GM19452 (cell line): ENCODE measurements around the gene GNPTAB.
"Not testable (repeated sequence)": the region's sequence is repeated elsewhere in the genome, so short reads cannot be mapped to it uniquely, and the experiment has no call there.

Experiments
- ATAC-seq: cut with Tn5 transposase; IDR thresholded peaks from one replicate; pipeline ENCODE4 v1.9.1; 2021; ENCODE audit not compliant: unreplicated experiment

The GNPTAB gene

DNA sequence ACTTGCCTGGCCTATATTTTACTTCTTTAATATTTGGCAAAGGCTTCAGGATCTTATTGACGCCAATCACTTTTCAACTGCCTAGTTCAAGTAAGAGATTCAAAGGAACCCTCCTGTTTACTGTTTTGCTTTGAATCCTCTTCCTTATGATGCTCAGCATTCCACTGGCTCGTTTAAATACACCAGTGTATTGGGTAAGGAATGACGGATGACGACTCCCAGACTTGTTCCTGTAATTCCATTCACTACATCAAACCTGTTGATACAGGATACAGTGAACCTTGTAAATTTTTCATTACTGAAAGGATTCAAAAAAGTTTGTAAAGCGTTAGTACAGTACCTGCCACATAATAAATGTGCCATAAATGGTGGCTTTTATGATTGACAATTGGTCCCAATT lies 89.8 kb downstream of the GNPTAB start:
- no peak for ATAC-seq

DNA sequence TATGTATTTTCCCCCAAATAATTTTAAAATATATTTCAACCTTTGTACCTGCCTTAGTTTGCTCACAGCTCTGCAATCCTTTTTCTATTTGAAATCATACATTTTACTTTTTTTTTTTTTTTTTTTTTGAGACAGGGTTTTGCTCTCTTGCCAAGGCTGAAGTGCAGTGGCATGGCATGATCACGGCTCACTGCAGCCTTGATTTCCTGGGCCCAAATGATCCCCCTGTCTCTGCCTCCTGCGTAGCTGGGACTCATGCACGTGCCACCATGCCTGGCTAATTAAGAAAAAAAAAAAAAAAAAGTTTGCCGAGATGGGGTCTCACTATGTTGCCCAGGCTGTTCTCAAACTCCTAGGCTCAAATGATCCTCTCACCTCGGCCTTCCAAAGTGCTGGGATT lies 90.2 kb downstream of the GNPTAB start:
- ATAC-seq, result no peak

DNA sequence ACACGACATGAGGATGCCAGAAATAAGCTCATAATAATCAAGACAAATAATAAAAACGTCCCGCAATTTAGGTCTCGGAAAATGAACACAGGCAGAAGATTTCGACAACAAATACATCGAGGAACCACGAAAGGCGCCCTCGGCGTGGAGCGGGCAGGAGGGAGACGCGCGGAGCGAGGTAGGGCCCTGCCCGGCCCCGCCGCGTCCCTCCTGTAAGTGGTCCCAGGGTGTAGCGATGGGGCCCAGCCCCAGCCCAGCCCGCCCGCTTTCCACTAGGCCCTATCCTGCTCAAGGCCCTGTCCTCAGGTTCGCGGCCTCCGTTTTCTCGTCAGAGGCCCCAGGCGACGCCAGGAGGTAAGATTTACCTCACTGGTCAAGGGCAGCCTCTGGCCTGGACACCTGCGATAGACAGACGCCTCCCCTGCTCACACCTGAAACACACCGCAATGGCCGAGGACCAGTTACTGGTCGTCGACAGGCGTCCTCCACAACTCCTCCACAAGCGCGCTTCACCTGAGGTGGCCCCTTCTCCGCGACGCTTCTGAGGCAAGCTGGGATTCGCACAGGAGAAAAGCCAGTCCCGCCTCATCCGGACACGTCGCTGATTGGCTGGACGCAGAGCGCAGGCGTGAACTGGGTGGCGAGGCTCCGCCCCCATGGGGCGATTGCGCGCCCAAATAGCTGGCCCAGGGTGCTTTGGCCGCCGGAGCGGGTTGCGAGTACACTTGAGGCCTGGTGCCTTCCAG lies 91.7 kb downstream of the GNPTAB start, which contains the start of gene SYCP3:
SYCP3 (minus strand) TSS at position 543 of the 746 bp plus-strand sequence. CDS start 1,527 bp downstream, outside the sequence.
- ATAC-seq, result no peak

DNA sequence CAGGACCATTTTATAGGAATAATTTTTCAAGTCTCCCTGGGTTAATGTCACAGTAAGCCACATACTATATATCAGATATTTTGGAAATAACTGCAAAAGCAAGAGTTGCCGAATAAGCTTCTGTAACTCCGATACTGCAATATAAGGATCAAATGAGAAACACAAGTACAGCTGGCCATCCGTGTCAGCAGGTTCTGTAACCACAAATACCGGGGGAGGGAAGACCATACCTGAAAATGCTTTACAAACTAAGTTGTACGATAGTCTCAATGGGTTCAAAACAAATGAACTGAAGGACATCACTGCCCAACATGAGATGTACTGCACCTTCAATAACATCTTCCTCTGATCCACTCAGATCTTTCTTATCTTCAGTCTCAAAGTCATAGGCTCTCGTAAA lies 93.3 kb downstream of the GNPTAB start:
- no peak for ATAC-seq

DNA sequence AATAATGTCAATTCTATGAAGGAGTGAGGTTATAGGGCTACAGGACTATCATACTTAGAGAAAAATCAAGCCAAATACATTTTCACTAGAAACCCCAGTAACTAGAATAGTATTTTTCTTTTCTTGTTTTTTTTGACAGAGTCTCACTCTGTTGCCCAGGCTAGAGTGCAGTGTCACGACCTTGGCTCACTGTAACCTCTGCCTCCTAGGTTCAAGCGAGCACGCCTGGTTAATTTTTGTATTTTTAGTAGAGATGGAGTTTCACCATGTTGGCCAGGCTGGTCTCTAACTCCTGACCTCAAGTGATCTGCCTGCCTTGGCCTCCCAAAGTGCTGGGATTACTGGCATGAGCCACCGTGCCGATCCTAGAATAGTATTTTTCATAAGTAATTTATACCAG lies 96.3 kb downstream of the GNPTAB start:
- ATAC-seq, result not testable (repeated sequence)

DNA sequence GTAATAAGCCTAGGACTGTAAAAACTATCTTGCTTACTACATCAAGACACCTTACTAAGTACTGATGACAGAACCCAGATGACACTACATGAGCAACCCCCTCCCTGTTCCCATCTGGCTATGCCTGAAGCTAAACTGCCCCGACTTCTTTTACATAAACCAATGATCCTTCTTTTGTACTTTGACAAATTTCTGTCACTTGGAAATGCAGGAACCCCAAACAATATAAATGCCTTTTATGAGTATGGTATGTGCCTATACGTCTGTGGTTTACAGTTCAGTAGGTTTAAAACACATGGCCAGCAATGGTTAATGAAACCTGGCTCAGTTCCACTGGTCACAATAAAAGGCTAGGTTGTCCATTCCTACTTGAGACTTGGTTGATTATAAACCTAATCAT lies 97.6 kb downstream of the GNPTAB start:
- ATAC-seq, result no peak

DNA sequence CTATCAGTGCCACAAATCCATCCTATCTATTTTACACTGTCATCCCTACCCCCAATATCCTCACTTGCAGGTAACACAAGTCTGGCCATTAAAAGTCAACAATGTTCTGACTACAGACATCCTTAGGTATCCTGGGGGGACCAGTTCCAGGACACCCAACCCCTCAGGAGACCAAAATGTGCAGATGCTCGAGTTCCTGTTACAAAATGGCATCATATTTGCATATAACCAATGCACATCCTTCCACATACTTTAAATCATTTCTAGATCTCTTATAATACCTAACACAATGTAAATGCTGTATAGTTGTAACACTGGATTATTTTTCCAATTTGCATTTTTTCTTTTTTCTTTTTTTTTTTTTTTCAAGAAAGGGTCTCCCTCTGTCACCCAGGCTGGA lies 98.4 kb downstream of the GNPTAB start:
- no peak for ATAC-seq

DNA sequence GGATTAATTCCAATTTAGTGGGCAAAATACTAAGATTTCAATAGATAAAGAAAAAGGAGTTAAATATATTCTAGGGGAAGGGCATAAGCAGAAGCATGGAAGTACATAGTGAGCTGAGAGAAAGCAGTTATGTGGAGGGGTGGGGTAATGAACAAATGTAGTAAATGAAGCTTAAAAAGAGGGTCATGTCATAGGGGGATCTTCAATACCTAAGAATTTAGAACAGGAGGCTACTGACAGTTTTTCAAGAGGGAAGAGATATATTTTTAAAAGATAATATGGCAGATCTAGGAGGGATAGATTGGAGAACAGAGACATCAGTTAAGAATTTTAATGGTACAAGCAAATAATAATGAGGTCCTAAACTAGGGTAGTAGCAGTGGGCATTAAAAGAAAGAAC lies 100.9 kb downstream of the GNPTAB start:
- no peak for ATAC-seq

DNA sequence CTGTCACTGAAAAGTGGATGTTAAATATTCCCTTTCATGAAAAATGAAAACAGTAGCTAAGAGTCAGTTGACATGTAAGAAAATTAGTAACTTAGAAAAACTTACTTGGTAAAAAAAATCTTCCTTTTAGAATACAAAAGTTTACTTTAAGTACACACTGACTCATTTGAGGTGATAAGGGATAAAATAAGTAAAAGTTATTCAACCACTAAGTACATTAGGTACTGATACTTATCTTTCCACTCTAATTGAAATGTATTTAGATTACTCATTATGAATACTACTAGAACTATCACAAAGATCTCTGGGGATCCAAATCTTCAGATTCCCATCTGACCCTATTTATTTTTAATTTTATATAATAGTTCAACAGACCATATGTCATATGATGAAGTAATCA lies 103.7 kb downstream of the GNPTAB start:
- no peak for ATAC-seq

DNA sequence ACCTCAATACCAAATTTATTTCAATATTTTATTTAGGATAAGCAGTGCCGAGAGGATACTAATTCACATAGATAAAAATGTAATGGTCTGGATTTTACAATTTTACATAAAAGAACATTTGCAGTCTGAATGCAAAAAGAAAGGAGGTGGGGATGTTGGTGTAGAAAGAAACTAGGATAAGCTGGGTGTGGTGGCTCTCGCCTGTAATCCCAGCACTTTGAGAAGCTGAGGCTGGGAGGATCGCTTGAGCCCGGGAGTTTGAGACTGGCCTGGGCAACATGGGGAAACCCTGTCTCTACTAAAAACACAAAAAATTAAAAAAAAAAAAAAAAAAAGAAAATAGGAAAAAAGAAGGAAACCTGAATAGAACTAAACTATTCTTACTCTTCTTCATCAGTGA lies 108.4 kb downstream of the GNPTAB start:
- ATAC-seq, result no peak

DNA sequence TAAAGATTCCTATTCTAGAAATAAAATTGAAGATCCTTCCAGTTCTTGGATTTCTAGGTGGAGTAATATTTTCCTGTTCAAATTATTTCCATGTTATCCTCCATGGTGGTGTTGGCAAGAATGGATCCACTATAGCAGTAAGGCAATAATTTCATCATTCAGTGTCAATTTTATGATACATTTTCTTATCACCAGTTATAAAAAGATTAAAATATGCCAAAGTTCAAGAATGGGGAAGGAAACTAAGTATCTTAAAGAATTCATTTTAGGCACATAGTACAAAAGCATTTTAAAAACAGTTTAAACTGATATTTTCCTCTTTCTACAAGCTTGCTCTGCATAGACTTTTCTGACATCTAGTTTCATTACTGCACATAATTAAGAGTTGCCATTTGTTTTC lies 110.6 kb downstream of the GNPTAB start:
- no peak for ATAC-seq

DNA sequence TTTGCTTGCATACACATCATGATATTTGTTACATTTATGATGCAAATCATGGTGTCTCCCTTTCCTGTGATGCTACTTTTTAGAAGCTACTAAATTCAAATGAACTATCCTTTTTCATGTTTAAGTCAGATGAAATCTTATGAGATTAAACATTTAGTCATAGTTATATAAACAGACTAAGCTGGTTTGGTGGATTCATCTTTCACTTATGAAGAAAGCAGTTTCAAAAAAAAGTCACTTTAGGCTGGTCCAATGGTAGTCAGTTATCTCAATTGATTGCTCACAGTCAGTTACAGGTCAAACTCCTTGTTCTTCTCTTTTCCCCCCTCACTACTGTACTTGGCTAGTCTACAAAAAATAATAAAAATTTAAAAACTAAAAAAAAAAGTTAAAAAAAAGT lies 111.2 kb downstream of the GNPTAB start:
- no peak for ATAC-seq

DNA sequence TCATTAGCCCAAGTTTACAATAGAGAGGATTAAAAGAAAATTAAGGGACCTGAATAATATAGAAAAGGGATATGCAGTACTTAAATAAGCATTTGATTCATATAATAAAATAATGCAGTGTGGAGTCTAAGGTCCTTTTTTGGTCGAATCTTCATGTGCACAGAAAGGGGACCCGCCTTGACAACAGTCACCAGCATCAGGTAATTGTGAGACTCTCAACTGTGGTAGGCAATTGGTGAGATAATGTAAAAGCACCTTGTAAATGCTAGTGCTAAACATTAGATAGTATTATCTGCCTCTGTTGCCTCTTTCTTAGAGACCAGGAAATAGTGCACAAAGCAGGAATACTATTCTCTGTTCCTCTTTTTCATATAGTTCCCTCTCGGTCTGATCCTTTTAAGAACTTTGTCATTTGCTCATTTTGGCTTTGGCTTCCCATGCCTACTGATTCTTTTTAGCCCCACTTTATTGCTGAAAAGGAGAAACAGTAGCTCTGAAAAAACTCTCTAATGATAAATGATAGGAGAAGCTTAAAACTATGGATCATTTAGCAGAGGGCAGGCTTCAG lies 115.8 kb downstream of the GNPTAB start:
- no peak for ATAC-seq

DNA sequence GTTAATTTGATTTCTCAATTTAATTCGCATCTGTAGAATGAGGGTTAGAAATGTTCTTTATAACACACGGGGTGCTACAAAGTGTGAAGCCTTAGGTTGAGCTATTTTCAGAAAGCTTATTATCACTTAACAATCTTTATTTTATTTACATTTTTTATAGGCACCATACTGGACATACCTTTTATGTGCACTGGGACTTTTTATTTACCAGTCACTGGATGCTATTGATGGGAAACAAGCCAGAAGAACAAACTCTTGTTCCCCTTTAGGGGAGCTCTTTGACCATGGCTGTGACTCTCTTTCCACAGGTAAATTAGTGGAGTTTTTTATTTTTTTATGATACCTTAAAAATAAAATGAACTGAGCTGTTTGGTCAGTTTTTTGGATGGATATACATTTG lies 116.8 kb downstream of the GNPTAB start:
- ATAC-seq, result no peak

DNA sequence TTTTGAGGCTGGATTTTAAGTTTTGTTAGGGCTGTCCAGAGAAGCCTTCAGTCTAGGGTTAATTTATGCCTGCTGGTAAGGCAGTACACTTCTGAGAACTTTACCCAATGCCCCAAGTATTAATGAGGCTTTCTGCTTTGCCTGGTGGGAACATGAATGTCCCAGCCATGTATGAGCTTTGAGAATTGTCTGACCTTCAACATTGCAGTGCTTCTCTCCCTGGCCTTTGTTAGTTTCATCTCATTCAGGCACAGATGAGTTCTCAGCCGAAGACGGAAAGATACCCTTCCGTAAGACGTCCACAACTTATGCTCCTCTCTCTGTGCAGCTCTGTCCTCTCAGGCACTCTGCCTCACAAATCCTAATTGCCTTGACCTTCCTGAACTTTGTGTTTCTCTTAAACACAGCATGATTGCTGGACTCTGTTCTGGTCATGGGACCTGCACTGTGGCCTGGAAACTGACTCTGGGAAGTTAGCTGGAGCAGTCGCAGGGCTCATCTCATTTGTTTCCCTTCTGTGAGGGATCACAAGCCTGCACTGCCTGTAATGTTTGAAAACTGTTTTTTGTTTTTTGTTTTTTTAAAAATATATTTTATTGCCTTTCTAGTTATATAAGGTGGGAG lies 117.6 kb downstream of the GNPTAB start:
- no peak for ATAC-seq

DNA sequence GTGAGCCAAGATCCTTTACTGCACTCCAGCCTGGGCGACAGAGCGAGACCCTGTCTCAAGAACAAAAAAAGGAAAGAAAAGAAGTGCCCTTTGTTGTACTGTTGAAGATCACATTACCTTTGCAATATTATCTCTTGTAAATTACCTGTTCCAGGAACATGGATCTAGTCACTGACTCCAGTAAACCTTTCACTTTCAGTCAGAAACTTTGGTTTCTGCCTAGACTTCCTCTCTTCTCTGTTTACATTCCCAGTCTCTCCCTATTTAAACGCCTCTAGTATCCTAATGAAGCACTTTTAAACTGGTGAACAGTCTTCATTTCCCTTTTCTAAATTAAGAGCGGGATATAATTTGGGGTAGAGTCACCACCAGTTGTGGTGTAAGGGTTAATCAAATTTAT lies 120.5 kb downstream of the GNPTAB start:
- no peak for ATAC-seq

DNA sequence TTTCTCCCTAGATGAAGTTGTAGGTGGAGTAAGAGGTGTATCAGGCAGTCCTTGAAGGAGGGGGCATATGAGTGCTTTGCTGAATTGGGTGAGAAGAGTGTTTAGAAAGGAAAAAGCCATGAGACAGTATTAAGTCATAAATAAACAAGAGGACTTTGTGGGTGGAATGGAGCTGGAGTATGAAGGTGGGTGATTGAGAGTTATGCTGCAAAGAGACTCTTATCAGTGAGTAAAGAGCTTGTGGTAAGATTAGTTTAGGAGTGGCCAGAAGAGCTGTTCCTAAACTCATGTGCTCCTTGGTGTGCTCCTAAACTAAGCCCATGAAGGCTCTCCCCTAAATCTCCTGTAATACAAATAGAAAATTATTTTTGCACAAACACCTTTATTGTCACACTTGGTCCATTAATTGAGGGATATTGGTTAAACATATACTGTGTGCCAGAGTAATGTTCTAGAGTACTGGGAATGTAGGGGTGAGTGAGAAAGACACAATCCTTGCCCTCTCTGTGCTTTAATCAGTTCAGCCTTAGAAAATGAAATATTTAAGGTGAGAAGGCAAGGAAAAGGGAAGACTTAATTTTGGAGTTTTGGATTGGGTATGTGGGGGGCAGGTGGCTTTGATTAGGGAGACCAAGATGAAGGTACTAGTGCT lies 123.5 kb downstream of the GNPTAB start:
- no peak for ATAC-seq

DNA sequence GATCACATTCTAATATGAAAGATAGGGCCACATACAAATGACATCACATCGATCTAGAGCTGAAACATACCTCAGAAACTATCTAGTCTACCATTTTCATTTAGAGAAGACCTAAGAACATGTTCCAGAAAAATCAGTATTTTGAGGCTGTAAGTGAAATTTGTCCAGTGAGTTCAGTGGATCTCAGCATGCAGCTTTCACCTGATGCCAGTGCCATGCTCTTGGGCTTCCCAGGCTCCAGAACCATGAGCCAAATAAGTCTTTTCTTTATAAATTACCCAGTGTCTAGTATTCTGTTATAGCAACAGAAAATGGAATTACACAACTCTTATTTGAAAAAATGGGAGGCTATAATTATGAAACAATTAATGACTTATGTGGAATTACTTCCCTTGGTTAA lies 124.4 kb downstream of the GNPTAB start:
- no peak for ATAC-seq

DNA sequence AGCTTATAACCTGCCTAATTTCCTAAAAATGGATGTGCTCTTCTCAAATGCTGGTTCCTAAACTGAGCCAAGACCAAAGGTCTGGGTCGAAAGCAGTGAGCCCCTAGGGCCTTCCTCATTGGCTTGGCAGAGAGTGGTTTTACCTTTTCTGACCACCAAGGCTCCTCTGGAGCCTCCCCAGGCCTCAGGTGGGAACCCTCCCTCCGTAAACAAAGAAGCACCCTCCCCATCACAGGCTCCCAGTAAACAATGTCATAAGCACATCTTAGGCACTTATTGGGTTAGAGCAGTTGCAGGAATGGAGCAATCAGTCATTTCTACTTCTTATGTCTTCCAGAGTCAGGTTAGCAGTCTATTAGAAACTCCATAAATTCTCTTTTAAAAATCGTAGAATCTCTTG lies 127.3 kb downstream of the GNPTAB start:
- ATAC-seq, result no peak

DNA sequence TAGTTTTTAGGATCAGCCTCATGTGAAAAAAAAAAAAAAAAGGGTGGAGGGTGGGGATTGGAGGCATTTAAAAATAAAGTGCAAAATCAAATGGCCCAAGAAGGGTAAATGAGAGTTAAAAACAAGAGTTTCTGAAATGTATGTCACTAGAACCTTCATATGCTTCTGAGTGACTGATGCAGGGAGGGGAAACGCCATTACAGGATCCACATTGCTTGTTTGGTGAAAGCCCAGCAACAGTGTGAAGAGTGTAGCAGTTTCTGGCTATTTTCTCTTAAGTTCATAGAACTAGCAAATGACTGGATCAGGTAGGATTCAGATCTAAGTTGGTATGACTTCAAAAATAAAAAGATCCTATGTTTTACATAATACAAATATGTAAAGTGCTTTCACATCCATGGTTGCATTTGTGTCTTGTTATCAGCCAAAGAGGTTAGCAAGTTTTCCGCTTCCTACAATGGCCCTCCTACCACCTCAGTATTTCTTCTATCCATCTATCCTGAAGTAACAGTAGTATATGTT lies 130.4 kb downstream of the GNPTAB start:
- no peak for ATAC-seq

DNA sequence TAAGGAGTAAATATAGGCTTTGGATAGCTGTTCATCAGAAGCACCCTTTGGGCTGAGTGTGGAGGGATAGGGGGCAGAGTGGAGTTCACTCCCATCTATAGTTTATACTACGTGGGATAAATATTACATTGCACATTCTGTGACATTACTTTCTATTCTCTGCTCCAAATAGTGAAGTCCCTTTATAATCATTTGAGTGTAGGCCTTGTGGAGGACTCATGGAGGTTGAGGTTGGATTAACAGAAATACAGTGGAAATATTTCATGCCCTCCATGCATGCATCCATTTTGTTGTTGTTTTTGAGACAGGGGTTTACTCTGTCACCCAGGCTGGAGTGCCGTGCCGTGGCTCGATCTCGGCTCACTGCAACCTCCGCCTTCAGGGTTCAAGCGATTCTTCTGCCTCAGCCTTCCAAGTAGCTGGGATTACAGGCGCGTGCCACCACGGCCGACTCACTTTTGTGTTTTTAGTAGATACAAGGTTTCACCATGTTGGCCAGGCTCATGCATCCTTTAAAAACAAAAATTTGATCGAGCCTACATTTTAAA lies 131.9 kb downstream of the GNPTAB start:
- ATAC-seq, result no peak
